ENCODE results near the gene BORCS8. TPM values are rescaled to one million over a fixed set of nuclear protein-coding genes. Genes with fewer than 3 reads are reported as not detected.
A peak's percentile ranks its signal among the peaks of the same experiment; 100 is the strongest.
"Not testable (repeated sequence)": the region's sequence is repeated elsewhere in the genome, so short reads cannot be mapped to it uniquely, and the experiment has no call there.

Gene BORCS8
- polyA plus RNA-seq (ENCODE audit: insufficient read length in 10 of 10), result 10 to 100 TPM in 7 of 10 donors, 1 to 10 TPM in 3; 9.0 to 13.7 (median 10.9) TPM
- long read RNA-seq, donor 1, partial matches to known transcripts, result 38 of 61 reads
- long read RNA-seq, donor 1, other reads (novel, unspliced or antisense), result 15 of 61 reads
- long read RNA-seq, donor 2, transcript BORCS8-209 (1 exons, 3,698 nt), result major isoform, 7 of 8 reads
- long read RNA-seq, donor 2, partial matches to known transcripts, result 0 of 8 reads
- long read RNA-seq, donor 2, other reads (novel, unspliced or antisense), result 0 of 8 reads
- long read RNA-seq, donor 3, result 0 reads
- long read RNA-seq, donor 4, partial matches to known transcripts, result 22 of 34 reads
- long read RNA-seq, donor 4, other reads (novel, unspliced or antisense), result 7 of 34 reads
- long read RNA-seq, donor 5, transcript BORCS8-202 (6 exons, 1,429 nt), result minor isoform, 6 of 15 reads
- long read RNA-seq, donor 5, transcript BORCS8-209 (1 exons, 3,698 nt), result major isoform, 8 of 15 reads
- long read RNA-seq, donor 5, partial matches to known transcripts, result 0 of 15 reads
- long read RNA-seq, donor 5, other reads (novel, unspliced or antisense), result 0 of 15 reads
- long read RNA-seq, donor 6, transcript BORCS8-203 (4 exons, 1,489 nt), result minor isoform, 5 of 93 reads
- long read RNA-seq, donor 6, transcript BORCS8-209 (1 exons, 3,698 nt), result major isoform, 6 of 93 reads
- long read RNA-seq, donor 6, partial matches to known transcripts, result 62 of 93 reads
- long read RNA-seq, donor 6, other reads (novel, unspliced or antisense), result 18 of 93 reads
- long read RNA-seq, donor 7, transcript BORCS8-209 (1 exons, 3,698 nt), result major isoform, 11 of 40 reads
- long read RNA-seq, donor 7, partial matches to known transcripts, result 5 of 40 reads
- long read RNA-seq, donor 7, other reads (novel, unspliced or antisense), result 22 of 40 reads
- long read RNA-seq, donor 8, partial matches to known transcripts, result 0 of 5 reads
- long read RNA-seq, donor 8, other reads (novel, unspliced or antisense), result 0 of 5 reads
- long read RNA-seq, donor 9, result 0 reads

GRCh38 chr19:19192078-19192882 lies at the start of gene BORCS8, which contains the start of gene RFXANK:
Gene BORCS8 (minus strand): TSS chr19:19192152. CDS start chr19:19192117, 35 bp downstream.
Gene RFXANK (plus strand): TSS chr19:19192258. CDS start chr19:19193947, 1,689 bp downstream.
- peak; percentile 100 for DNase-seq

GRCh38 chr19:19240476-19240875 lies 48.5 kb upstream of the BORCS8 start:
- no peak for DNase-seq

GRCh38 chr19:19239675-19240074 lies 47.7 kb upstream of the BORCS8 start:
- no peak for DNase-seq

GRCh38 chr19:19238126-19238894 lies 46.4 kb upstream of the BORCS8 start:
- no peak for DNase-seq

- no peak for DNase-seq
Observed at GRCh38 chr19:19236173-19236572, 44.2 kb upstream of the BORCS8 start.

- no peak for DNase-seq
Observed at GRCh38 chr19:19234220-19234816, 42.4 kb upstream of the BORCS8 start.

- peak; percentile 15 to 40 (median 21) for DNase-seq
Observed at GRCh38 chr19:19232261-19232721, 40.3 kb upstream of the BORCS8 start.

GRCh38 chr19:19230999-19231398 lies 39.0 kb upstream of the BORCS8 start:
- no peak for DNase-seq

GRCh38 chr19:19229701-19230100 lies 37.7 kb upstream of the BORCS8 start:
- no peak for DNase-seq

- no peak for DNase-seq
Observed at GRCh38 chr19:19227217-19227616, 35.3 kb upstream of the BORCS8 start.

- no peak for DNase-seq
Observed at GRCh38 chr19:19226663-19227062, 34.7 kb upstream of the BORCS8 start.

GRCh38 chr19:19226204-19226603 lies 34.3 kb upstream of the BORCS8 start:
- DNase-seq, result no peak

GRCh38 chr19:19224852-19225494 lies 33.0 kb upstream of the BORCS8 start:
- peak in 2 of 3 donors; percentile 24 to 44 for DNase-seq

- DNase-seq, result no peak
Observed at GRCh38 chr19:19224150-19224851, 32.3 kb upstream of the BORCS8 start.

GRCh38 chr19:19223636-19224035 lies 31.7 kb upstream of the BORCS8 start:
- DNase-seq, result no peak

GRCh38 chr19:19223060-19223459 lies 31.1 kb upstream of the BORCS8 start:
- no peak for DNase-seq

GRCh38 chr19:19221000-19221399 lies 29.0 kb upstream of the BORCS8 start:
- not testable (repeated sequence) for DNase-seq

- DNase-seq, result no peak
Observed at GRCh38 chr19:19218911-19219310, 27.0 kb upstream of the BORCS8 start.

- no peak for DNase-seq
Observed at GRCh38 chr19:19217099-19217498, 25.1 kb upstream of the BORCS8 start.

Measured in muscle of back (tissue), 13 donors.